ENCODE measurements around the gene BHMT2.

- TF ChIP-seq CTCF (IDR thresholded peaks at IDR 0.05) (no peak), POLR2A (IDR thresholded peaks at IDR 0.05) (no peak)
Observed at GRCh38 chr5:79111960-79112702, 42.6 kb downstream of the BHMT2 start.

All from testis (tissue), 2 donors.